K562 (cell line): ENCODE data around the gene DNM1. TPM values are rescaled to one million over a fixed set of nuclear protein-coding genes. Genes with fewer than 3 reads are reported as not detected.
A peak's percentile ranks its signal among the peaks of the same experiment; 100 is the strongest.

Experiments
- HOMEZ ChIP-seq: fragments of 250-450 bp; sonication (Bioruptor Pico); IDR thresholded peaks from 2 replicates; pipeline ENCODE4 v1.4.0; 2020; ENCODE audit warnings: mild to moderate bottlenecking, moderate library complexity
- KLF1 ChIP-seq: fragments of 450-650 bp; IDR thresholded peaks from 2 replicates; pipeline ENCODE4 v1.6.1; 2016; ENCODE audit warnings: missing genetic modification characterization, missing compliant biosample characterization
- LARP7 ChIP-seq: fragments of 450-650 bp; IDR thresholded peaks from 2 replicates; pipeline ENCODE4 v1.6.1; 2016
- MCM7 ChIP-seq, 2 experiments: fragments of 450-650 bp; IDR thresholded peaks; 2 replicates each; pipeline ENCODE4 v1.6.1; 2016 to 2018
- PHF21A ChIP-seq: fragments of 450-650 bp; IDR thresholded peaks from 2 replicates; pipeline ENCODE4 v1.6.1; 2017; ENCODE audit warnings: low read depth, borderline replicate concordance
- PTRF ChIP-seq: fragments of 450-650 bp; IDR thresholded peaks from 2 replicates; pipeline ENCODE4 v1.6.1; 2016; ENCODE audit warnings: mild to moderate bottlenecking, missing genetic modification characterization, missing compliant biosample characterization
- SETDB1 ChIP-seq: IDR thresholded peaks from one replicate; pipeline ENCODE4 v1.6.1; 2012; ENCODE audit warnings: low read length, control low read depth, inconsistent platforms
- ZBTB17 ChIP-seq: fragments of 450-650 bp; formaldehyde crosslinking; IDR thresholded peaks from 2 replicates; pipeline ENCODE4 v1.4.0; 2020; ENCODE audit warnings: mild to moderate bottlenecking
- ZBTB9 ChIP-seq: fragments of 450-650 bp; formaldehyde crosslinking; IDR thresholded peaks from 2 replicates; pipeline ENCODE4 v1.4.0; 2020; ENCODE audit warnings: mild to moderate bottlenecking, moderate library complexity
- ZNF507 ChIP-seq: conservative IDR thresholded peaks from 2 replicates; pipeline ENCODE4 v1.6.1; 2017; ENCODE audit warnings: missing genetic modification characterization, missing compliant biosample characterization
- polyA plus RNA-seq, 8 experiments: library from polyadenylated mRNA; depleted of rRNA in 4 of 8; stranded (reverse) in 5 of 8; unstranded in 3 of 8; fragments of >200 nt; fragmentation: Nextera tagmentation in 2 of 8; fragmentation: Illumina TruSeq in 1 of 8; extraction: Ambion mirVana in 2 of 8; extraction: Trizol in 1 of 8; gene quantifications; 2 replicates each; pipeline versions ENCODE4 v1.2.1 to v1.2.3, GENCODE V29; 2011 to 2014; ENCODE audit warnings: inconsistent platforms in 1 of 8, missing spikeins in 1 of 8
- total RNA-seq, 7 experiments: library from RNA; depleted of rRNA in 6 of 7; stranded (reverse); fragments of >200 nt in 6 of 7; fragmentation: Illumina TruSeq in 2 of 7; extraction: Trizol in 2 of 7; gene quantifications; 2 replicates each; pipeline versions ENCODE4 v1.2.1 to v1.2.3, GENCODE V29; 2011 to 2021; ENCODE audit warnings: low replicate concordance in 1 of 7
- TF ChIP-seq, protein P1 (sequence below), 2 experiments: fragments of 150-350 bp in 1 of 2; IDR thresholded peaks; 2 replicates each; pipeline ENCODE4 v1.6.1; 2012 to 2016; ENCODE audit warnings: low read depth in 2 of 2, low read length in 2 of 2, mild to moderate bottlenecking in 1 of 2, moderate library complexity in 1 of 2

DNM1 gene
- total and polyA plus RNA-seq, 9 of the 15 experiments (the other 6 are each of a cell fraction or from before 2014, with no cell fraction given) = 0.39 to 23.1 (median 9.1) TPM

GRCh38 chr9:128218172-128218517 is 15.0 kb downstream of the DNM1 start (continued):
- TF ChIP-seq, protein P1, sequence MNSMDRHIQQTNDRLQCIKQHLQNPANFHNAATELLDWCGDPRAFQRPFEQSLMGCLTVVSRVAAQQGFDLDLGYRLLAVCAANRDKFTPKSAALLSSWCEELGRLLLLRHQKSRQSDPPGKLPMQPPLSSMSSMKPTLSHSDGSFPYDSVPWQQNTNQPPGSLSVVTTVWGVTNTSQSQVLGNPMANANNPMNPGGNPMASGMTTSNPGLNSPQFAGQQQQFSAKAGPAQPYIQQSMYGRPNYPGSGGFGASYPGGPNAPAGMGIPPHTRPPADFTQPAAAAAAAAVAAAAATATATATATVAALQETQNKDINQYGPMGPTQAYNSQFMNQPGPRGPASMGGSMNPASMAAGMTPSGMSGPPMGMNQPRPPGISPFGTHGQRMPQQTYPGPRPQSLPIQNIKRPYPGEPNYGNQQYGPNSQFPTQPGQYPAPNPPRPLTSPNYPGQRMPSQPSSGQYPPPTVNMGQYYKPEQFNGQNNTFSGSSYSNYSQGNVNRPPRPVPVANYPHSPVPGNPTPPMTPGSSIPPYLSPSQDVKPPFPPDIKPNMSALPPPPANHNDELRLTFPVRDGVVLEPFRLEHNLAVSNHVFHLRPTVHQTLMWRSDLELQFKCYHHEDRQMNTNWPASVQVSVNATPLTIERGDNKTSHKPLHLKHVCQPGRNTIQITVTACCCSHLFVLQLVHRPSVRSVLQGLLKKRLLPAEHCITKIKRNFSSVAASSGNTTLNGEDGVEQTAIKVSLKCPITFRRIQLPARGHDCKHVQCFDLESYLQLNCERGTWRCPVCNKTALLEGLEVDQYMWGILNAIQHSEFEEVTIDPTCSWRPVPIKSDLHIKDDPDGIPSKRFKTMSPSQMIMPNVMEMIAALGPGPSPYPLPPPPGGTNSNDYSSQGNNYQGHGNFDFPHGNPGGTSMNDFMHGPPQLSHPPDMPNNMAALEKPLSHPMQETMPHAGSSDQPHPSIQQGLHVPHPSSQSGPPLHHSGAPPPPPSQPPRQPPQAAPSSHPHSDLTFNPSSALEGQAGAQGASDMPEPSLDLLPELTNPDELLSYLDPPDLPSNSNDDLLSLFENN (IDR thresholded peaks at IDR 0.05; ENCODE audit: low read depth in 2 of 2, low read length in 2 of 2) = no peak; a peak in 1 of 4 replicates
- TF ChIP-seq SETDB1 (no peak), MCM7 (IDR thresholded peaks at IDR 0.05) (no peak), PTRF (no peak), HOMEZ (CRISPR knock-in tag) (0 out of 2 replicates have a peak, but pooled peaks have one; percentile 13), LARP7 (peak; percentile 43; the same call in 1 of the 2 replicates), ZBTB17 (CRISPR knock-in tag) (peak; percentile 64; the same call in 1 of the 2 replicates), PHF21A (no peak), KLF1 (tag) (no peak), ZNF507 (tag) (no peak), ZBTB9 (0 out of 2 replicates have a peak, but pooled peaks have one; percentile 83)
